ENCODE results near the gene KIF2A.

The KIF2A gene

DNA sequence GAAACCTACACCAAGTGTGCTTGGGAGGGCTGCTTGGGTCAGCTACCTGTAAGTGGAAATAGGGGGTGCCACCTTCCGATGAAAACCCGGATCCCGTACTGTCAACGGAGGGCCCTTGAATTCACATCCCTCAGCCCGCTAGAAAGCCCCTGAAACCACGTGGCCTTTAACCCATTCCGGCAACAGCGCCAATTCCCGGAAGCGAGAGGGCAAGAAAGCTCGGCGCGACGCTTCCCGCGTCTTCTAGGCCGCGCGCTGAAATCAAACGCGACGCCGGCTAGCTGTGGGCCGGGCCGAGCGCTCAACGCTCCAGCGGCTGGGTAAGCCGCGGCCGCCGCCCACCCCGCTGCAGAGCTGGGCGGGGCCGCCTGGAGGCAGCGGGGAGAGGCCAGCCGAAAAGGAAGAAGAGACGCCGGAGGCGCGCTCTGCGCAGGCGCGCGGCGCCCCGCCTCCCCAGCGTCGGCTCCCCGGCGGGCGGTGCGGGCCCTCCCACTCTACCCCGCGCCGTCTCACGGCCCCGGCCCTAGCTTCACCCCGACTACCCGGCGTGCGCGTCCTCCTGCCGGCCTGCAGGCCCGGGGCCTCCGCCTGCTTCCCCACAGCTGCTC, at the start of gene KIF2A:
KIF2A (plus strand) TSS at position 492 of the 608 bp plus-strand sequence. CDS start 267 bp downstream, outside the sequence.
- DNase-seq, result peak; percentile 94

DNA sequence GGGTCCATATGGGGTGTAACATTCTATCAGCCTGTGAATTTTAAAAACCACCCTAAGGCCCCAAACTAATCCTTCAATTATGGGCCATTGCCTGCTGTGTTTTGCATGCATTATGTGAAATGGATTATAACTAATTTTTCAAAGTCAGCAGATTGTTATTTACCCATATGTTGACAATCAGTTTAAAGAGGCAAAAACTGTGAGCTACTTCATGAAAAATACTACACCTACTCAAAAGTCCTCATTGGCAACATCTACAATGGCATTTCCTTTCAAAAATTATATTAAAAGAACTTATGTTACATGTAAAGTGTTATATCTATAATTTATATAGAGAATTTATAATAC, 49.0 kb upstream of the KIF2A start:
- no peak for DNase-seq

DNA sequence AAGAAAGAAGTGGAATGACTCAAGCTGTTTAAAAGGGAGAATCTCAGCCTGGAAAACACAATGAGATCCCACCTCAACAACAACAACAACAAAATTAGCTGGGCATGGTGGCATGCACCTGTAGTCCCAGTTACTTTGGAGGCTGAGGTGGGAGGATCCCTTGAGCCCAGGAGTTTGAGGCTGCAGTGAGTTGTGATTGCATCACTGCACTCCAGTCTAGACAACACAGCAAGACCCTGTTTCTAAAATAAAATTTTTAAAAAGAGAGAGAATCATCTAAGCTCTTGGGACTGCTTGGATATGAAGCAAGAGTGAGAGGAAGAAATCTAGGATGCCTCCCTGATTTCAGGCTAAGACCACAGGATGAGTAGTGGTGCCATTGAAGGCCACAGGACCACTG, 47.4 kb upstream of the KIF2A start:
- no peak for DNase-seq

DNA sequence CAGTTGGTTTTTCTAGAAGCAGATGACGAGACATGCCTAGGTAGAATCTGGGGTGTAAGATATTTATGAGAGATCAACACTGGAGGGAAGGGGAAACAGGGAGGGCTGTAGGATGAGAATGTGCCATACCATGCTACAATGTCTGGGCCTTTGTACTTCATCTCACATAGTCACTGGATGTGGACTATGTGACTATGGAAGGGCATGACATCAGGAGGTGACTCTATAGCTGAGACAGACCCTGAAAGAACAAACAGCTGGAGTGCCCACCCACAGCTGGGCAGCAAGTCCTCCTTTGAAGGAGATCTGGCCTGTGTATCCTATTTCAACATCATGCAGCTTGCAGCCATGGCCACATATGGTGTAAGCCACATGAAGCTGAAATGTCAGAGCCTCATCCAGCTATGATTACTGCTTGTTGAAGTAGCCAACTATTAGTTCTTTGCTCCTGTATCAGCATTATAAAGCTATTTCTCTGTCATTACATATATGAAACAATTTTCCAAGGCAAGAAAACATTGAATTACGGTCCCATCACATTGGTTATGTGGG, 46.2 kb upstream of the KIF2A start:
- DNase-seq, result no peak

DNA sequence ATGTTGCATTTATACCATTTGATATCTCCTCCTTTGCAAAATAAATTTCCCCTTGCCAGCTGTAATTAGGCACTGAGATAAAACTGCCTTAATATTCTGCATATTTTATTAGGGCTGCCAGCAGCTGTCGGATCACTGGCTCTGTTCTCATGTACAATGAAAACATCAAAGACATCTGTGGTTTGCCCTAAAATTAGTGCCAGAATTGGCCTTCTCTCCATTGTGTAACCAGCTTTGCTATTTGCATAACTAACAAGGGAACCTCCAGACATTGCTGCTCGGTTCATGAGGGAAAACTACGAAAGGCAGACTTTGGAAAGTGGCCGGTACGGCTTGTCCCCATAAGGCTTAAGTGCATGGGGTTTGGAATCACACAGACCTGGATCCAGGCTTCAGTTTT, 45.5 kb upstream of the KIF2A start:
- DNase-seq, result no peak

DNA sequence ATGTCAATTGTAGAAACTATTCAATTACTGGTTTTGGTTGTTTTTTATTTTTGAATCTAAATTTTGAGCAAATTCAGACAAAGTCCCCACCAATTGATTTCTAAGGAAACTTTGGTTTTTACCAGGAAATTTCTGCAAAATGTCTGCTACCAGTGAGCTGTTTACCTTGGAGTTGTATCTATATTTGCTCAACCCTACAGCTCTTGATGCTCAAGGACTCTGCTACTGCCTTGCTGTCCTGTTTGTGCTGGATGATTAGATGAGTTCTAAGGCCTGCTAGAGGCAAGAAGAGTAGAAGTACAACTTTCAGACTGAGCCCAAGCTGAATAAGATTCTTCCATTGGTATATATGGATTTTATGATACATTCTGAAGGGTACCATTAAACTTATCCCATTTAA, 42.6 kb upstream of the KIF2A start:
- no peak for DNase-seq

DNA sequence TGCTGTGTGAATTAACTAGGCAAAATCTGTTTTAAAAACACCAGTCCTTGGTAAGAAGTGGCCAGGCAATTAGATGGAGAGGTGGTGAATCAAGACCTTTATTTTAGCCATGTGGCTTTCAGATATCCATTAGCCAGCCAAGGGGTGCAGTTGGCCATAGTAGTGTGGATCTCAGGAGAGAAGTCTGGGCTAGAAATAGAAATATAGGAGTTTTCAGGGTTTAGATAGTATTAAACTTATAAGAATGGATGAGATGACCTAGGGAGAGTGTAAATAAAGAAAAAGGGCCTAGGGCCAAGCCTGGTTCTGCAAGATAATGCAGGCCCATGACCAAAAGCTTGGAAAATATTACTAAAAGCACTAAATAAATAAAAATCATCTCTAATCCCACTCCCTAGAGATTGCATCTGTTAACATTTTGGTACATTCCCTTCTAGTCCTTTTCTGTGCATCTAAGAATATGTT, 40.3 kb upstream of the KIF2A start:
- no peak for DNase-seq

DNA sequence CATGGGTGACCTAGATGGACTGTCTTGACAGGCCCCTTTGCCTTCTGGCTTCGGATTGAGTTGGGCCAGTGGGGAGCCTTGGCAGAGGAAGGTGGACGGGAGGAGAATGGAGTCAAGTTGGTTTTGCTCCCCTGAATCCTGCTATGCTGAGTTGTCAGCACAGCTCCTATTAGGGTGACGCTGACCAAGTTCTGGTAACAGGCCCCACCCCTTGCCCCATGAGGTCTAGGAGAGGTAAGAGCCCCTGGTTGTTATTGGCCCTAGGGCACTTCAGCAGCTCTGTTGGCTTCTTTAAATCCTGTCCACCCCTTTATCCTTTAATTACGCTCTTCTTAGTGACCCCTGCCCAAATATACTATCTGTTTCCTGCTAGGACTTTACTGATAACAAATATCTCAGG, 39.4 kb upstream of the KIF2A start:
- no peak for DNase-seq

DNA sequence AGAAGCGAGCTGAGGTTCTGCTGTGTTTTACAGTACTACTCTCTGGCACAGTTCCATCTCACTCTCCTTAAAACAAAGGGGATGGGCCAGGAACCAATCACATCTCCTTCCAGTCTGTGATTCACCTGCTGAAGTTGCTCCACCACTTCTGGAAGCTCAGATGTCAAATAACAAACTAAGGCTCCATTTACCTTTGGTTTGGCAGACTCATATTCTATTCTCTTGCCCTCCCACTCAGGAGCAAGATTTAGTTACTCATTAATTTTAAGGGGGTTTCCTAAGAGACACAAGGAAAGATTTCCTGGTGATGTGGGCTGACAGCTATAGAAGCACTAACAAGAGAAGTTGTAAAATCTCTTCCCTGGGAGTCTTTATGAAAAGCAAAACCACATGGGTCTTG, 37.8 kb upstream of the KIF2A start:
- no peak for DNase-seq

DNA sequence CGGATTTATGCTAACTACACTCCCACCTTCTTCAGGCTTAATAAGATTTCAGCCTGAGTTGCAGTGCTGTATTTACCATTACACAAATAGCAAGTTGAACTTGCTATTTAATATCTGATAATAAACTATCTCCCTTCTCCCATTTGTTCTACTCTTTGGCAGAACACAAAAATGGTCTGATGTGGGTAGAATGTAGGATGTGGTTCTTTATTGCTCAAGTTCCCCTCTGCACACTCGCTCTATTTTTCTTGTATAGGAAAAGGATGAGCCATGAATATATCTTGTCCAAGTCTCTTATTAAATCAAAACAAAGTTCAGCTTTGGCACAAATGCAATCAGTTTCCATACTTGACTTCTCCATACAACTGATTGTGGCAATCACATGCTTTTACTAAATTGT, 37.2 kb upstream of the KIF2A start:
- DNase-seq, result no peak

DNA sequence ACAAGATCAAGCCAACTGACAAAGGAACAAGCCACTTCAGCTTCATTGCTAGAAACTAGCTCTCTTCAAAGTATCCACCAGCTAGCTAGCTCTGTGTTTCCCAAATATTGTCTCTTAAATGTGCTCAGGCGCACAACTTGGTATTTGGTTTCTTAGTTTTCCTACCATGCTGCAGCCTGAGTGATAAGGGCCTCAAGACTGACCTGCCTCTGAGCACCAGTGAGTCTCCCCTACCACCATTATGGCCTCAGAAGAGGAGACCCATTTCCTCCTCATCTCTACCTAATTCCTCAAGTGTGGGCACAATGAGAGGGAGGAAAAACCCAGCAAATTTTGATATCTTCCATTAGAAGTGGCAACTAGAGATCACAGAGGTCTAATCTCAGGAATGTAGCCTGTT, 34.6 kb upstream of the KIF2A start:
- no peak for DNase-seq

DNA sequence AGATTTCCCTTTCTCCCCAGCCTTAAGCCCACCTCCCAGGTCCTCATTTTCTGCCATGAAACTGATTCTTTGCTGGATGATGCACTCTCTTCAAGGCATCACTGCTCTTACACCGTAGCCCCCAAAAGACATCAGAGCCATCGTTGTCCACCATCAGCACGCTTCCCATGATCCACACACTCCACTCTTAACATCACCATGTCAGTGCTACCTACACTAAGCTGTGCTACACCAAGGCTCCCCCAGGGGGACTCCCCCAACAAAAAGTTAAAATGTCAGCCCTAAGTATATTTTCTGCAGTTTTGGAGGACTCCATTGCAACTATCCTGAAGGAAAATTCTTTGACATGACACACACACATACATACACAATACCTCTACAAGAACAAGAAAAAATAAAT, 34.1 kb upstream of the KIF2A start:
- DNase-seq, result no peak

DNA sequence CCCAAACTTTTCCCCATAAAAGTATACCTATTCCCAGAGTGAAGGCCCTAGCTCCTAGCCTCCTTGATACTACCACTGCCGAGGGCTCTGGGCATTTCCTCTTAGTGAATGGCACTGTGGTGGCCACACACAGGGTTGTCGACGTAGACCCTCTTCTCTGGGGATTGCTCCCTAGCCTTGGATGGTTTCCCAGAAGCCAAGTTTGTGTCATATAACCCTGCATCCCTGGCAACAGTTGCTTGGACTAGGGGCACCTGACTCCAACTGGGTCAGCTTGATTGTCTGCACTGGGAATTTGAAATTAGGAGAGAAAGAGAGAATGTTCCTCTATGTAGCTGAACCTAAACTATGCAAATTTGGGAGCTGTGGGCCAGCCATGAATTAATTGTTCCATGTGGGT, 32.3 kb upstream of the KIF2A start:
- no peak for DNase-seq

DNA sequence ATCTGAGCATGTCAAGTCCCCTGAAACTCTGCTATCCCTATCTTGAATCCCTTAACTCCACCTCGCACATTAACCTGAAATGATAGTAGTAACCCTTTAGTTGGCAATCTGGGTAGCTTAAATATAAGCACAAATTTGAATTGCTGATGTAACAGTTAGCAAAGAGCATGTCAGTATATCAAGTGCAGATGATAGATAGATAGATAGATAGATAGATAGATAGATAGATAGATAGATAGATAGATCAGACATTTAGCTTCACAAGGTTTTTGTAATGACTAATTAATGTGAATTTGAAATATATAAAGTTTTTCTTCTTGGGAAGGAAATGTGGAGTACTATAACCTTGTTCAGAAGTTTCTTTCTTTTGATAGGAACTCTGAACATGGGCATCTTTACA, 30.4 kb upstream of the KIF2A start:
- DNase-seq, result no peak

DNA sequence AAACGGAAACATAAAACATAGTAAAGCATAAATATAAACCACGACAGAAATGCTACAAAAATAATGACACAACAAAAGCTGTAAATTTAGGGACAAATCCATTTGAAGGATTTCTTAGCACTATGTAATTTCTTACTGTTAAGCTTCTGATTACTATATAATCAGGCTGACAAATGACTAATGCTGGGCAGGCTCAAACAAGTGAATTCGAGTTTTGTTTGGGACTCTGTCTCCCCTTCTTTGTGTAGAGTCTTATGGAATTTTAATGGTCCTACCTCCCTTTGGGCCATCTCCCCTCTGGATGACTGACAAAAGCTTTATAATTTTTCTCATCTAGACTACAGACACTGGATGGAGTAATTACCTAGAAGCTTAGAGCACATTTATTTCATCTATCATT, 24.6 kb upstream of the KIF2A start:
- no peak for DNase-seq

DNA sequence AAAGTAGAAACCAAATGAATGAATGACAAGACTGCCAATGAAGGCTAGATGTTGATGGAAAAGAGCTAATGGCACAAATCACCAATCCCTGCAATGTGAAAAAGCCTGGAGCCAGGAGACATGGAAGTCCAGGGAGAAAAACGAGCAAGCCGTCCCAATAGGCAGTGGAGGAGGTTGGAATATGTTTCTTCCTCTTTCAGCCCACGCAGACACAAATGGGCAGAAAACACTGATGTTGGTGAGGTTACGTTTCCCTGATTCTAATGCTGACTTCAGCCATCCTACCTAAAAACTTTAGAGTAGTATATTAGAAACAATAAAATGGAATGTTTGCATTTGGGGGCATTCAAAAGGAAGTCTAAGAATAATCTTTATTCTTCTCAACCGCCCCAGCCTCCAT, 23.9 kb upstream of the KIF2A start:
- DNase-seq, result no peak

DNA sequence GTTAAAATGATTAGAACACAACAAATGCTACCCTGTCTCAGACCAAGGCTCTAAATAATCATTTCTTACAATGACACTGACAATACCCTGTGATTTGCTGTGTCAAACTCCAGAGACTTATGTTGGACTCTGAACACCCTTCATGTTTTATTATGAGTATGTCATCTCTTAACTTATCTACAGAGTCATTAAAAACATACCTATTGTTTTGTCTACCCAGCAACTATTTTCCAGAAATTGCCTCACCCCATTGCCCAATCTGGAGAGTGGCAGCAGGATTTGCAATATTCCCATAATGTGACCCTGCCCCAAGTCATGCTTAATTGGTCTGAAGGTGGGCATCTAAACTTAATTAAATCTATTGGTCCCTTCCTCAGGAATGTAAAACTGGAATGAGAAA, 23.0 kb upstream of the KIF2A start:
- no peak for DNase-seq

DNA sequence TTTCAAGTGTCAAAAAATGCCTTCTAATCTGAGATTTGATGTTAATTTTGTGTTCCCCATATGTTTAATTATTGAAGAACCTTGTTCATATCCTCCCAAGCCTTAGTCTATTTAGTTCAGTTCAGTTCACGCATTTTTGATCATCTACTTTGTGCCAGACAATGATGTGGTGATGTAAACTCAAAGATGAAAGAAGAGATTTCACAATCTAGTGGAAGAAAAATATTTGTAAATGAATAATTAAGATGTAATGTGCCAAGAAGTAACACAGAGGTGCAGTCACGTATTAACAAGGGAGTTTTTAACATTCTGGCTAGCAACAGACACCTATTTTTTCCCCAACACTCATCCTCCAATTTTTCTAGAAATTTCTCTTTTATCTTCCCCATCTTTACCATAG, 22.1 kb upstream of the KIF2A start:
- DNase-seq, result no peak

DNA sequence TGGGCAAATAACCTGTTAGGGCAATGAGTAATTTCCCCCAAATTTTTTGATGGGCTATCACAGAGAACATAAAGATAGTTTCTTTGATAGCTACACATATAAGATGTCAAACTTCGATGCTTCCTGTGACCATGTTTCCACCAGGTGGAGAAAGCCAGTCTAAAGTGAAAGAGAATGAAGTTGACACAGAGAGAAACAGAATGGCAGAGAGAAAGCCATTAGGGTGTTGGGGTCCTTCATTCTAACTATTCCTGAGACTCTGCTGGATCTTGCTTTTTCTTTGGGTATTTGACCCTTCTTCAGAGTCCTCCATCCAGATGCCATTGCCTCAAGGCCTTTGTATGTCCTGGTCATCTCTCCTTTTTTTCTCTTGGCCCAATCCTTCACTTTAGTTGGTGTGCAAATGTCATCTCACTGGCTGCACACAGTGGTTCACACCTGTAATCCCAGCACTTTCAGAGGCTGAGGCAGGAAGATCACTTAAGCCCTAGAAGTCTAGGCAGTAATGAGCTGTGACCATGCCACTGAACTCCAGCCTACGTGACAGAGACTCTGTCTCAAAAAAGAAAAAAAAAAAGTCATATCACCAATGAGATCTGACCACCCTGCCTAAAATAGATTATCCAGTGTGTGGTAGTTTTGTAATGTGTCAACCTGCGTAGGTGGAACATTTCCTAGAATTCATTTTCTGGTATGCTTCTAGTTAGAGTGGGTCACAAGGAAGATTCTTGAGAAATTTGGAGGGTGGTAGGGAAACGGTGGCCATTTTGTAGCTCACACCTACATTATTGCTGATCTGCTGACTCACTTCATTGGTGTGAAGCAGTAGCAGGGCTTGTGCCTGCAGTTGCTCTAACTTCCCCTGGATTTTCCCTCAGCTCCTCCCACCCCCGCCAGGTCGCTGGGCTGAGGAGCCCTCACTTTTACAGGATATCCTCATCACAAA, 20.8 kb upstream of the KIF2A start:
- peak; percentile 83 for DNase-seq

DNA sequence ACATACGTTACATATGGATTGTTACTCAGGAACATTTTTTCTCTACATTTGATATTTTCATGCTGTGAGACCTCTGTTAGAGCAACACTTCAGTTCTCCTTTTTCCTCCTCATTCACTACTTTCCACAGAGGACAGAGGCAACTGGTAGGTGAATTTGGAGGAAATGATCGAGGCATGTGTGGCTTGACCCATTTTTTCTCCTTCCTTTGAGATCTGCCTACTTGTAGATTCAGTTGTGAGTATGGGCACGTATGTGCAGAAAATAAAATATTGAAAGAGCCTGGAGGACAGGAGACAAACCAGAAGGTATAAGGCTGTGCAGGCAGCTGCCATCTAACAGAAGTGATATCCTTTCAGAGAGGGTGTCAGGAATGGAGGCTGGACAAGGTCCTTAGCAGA, 19.2 kb upstream of the KIF2A start:
- DNase-seq, result no peak

DNA sequence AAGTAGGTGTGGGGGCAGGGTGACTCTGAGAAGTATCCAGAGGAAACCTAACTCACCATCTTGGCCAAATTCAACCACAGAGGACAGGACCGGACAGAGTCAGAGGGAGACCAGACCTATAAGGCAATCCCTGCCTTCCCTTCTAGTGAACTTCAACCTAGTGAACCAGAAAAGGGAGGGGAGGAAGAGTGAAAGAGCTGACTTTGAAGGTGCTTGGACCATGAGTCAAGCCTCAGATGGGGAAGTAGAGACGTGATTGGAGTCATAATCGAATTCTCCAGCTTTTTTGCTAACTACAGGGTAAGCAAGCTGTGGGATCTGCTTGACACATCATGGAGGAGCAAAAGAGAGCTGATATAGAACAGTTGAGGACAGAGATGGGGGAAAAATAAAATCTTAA, 18.8 kb upstream of the KIF2A start:
- DNase-seq, result no peak

DNA sequence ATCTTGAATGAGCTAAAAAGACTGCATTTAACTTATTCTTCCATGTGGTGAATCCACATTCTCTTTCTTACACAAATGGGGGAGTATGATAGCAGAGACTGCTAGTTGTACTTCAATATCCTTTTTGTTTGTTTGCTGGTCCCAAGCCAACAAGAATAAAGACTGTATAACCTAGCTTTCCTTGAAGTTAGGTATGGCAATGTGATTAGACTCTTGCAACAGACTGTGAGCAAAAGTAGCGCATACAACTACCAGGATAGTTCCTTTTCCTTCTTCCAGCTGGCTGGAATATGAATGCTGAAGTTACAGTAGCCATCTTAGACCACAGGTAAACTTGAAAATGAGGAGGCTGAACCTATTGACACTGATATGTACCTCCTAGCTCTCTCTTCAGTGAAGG, 17.9 kb upstream of the KIF2A start:
- no peak for DNase-seq

DNA sequence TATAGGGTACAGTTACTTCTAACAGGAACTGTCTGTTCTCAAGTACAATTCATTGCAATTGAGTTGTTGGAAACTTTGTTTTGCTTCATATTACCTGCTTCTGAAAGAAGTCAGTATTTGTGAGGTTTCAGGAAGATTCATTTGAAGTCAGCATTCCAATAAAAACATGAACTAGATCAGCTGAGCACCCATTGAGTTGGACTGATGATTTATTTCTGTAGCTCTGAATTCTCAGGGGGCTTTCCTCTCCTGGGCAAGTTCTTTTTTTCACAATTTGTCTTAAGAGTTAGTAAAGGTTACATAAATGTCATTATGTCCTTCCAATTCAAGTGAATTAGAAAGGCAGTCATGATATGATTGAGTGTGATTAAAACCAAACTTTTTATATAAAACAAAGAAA, 16.2 kb upstream of the KIF2A start:
- DNase-seq, result no peak

DNA sequence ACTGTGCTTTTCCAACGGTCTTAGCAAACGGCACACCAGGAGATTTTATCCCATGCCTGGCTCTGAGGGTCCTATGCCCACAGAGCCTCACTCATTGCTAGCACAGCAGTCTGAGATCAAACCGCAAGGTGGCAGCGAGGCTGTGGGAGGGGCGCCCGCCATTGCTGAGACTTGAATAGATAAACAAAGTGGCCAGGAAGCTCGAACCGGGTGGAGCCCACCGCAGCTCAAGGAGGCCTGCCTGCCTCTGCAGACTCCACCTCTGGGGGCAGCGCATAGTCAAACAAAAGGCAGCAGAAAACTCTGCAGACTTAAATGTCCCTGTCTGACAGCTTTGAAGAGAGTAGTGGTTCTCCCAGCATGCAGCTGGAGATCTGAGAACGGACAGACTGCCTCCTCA, 14.2 kb upstream of the KIF2A start:
- peak; percentile 57 for DNase-seq
